Activated T-helper 1 cell treated with anti-CD3 and anti-CD28 coated beads, Interleukin-12 subunit alpha, Interleukin-12 subunit beta, Interleukin-2, Interleukin-4 antibody, amounts not matched to agents 30 ng/mL and 10 ng/mL and 1 ng/mL, durations not matched to agents 14 hours and 24 hours and 36 hours (primary cell): ENCODE results near the gene RPS6KA2. TPM values are rescaled to one million over a fixed set of nuclear protein-coding genes. Genes with fewer than 3 reads are reported as not detected.
"Not testable (repeated sequence)": the region's sequence is repeated elsewhere in the genome, so short reads cannot be mapped to it uniquely, and the experiment has no call there.

Experiments
- DNase-seq: peaks from one replicate; pipeline ENCODE4 v3.0.0; 2021; ENCODE audit warnings: low spot score
- H3K27ac Mint-ChIP-seq: one replicate; pipeline ENCODE4 v1.8.0; 2021; ENCODE audit warnings: mild to moderate bottlenecking, mixed read lengths
- H3K27me3 Mint-ChIP-seq: one replicate; pipeline ENCODE4 v1.8.0; 2022; ENCODE audit warnings: mild to moderate bottlenecking, moderate library complexity, mixed read lengths; ENCODE audit not compliant: insufficient read depth
- H3K36me3 Mint-ChIP-seq: one replicate; pipeline ENCODE4 v1.8.0; 2021; ENCODE audit warnings: low read depth, mixed read lengths
- H3K4me1 Mint-ChIP-seq: one replicate; pipeline ENCODE4 v1.8.0; 2021; ENCODE audit warnings: low read depth, mixed read lengths
- H3K4me3 Mint-ChIP-seq: one replicate; pipeline ENCODE4 v1.8.0; 2021; ENCODE audit warnings: mild to moderate bottlenecking, moderate library complexity, mixed read lengths
- H3K9me3 Mint-ChIP-seq: one replicate; pipeline ENCODE4 v1.8.0; 2021; ENCODE audit warnings: mixed read lengths
- intact Hi-C: fragments of 100-400 bp; cut with micrococcal nuclease; formaldehyde crosslinking; loops from one replicate; pipeline ENCODE4 v1.15.1; 2024
- total RNA-seq: library from RNA; stranded (reverse); gene quantifications from 2 replicates; pipeline ENCODE4 v1.2.3, GENCODE V29; 2022

The RPS6KA2 gene
- total RNA-seq, 1 donor from 2014 or later: 2.0 TPM

DNA sequence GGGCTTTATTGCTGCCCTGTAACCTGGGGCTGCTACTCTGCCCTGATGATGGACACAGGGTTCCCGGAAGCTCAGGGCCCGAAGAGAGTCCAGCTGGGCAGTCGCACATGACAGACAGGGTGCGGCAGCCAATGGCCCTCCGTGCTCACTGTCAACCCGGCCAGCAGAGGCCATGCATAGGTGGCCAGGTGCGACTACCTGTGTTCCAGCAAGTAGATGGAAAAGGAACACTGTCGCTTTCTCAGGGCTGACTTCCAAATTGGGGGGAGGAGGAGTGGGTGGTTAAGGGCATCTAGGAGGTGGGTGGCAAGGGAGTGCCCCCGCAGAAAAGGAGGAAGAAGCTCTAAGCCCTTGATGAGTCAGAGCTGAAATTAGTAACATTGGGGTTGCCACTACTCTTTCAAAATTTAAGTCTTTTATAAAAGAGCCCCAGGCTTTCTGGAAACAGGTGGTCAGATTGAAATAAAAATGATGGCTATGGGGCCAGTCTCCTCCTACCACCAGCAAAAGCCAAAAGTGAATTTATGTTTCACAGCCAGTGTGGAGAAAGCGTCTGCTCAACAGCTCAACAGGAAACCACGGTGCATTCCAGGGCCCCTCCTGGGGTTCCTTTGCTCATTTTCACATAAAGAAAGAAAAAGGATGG is 38.2 kb downstream of the RPS6KA2 start:
- Mint-ChIP-seq H3K36me3 (no peaks in the 10 kb centered on the region), H3K4me3 (peak overlapping the region; percentile 12), H3K4me1 (peaks cover 15% of the 10 kb centered on the region), H3K27ac (peak overlapping the region; percentile 23), H3K9me3 (no peaks in the 10 kb centered on the region), H3K27me3 (no peaks in the 10 kb centered on the region)
- DNase-seq: no peak
- intact Hi-C loops: loop anchor here (2.0 kb wide), 1 partner anchor 38 kb away; the partner anchor contains the start of gene RPS6KA2

DNA sequence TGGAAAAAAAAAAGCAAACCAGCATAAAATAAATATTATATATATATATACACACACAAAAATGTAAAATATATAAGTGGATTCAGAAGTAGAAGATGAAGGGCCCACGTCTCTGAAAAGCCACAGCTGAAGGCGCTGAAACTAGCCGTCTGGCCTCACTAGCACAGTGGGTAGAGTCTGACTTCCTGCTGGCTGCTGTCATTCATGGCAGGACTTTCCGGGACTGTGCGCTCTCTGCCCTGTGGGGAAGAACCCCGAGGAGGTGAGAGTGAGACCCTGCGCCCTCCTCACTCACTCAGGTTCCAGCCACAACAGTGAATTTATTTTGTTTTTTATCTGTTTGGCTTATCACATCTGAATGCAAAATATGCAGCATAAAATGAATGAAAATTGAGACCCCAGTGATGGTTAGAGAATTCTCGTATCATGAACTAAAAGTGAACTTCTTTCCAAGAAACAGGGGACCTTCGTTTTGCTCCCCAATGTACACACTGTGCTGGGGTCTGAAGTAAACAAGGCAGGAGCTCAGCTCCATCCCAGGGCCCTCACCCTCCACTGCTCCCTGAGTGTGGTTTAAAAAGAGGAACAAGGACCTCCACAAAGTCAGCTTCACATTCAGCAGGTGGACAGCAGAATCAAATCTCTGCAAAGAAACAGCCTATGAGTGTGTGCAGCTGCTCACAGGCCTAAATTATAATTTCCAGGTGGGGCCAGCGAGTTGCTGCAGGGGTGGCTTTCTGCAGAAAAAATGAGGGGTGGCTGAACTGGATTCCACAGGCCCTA is 39.2 kb downstream of the RPS6KA2 start:
- Mint-ChIP-seq H3K36me3 (no peaks in the 10 kb centered on the region), H3K27me3 (no peaks in the 10 kb centered on the region), H3K9me3 (no peaks in the 10 kb centered on the region), H3K4me1 (peaks cover 15% of the 10 kb centered on the region), H3K4me3 (no peak overlapping the region), H3K27ac (no peak overlapping the region)
- intact Hi-C loops: loop anchor here (2.0 kb wide), 1 partner anchor 39 kb away; the partner anchor contains the start of gene RPS6KA2
- no peak for DNase-seq

DNA sequence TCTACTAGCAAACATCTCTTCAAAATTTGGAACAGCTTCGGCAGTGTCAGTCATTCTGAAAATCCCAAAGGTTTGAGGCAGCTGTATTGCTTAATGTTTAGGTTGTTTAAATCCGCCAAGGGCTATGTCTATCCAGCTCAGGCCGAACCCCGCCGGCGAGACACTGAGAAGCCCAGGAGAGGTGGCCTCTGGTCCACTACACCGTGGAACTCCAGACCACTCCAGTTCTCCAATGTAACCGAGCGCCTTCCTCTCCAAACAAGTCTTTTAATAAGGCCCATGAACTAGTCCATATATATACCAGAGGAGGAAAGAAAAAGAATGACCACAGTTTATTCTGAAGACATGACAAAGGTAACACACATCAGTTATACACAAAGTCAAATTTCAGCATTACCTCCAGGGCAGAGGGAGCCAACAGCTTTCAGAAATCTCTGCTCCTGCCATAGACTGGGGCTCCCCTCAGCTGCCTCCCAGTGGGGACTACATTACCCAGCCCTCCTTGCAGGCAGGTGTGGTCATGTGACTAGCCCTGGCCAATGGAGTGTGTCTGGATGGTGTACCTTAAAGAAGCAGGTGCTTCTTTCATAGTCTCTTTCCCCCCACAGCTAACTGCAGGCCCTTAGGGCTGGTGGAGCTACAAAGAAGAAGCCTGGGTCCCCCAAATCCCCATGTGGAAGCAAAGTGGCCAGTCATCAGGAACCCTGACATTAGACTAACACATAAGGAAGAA is 40.5 kb downstream of the RPS6KA2 start, which contains the start of gene RAMACL:
TSS of gene RAMACL (minus strand) at position 255 of the 733 bp plus-strand sequence. CDS start at position 54, 201 bp downstream.
- H3K36me3 Mint-ChIP-seq: no peaks in the 10 kb centered on the region
- H3K27me3 Mint-ChIP-seq: no peaks in the 10 kb centered on the region
- no peaks in the 10 kb centered on the region for H3K9me3 Mint-ChIP-seq
- intact Hi-C loops: no loop called here
- H3K4me1 Mint-ChIP-seq: peaks cover 15% of the 10 kb centered on the region
- peak; percentile 22 for DNase-seq
- no peak within 1 kb of the TSS for H3K4me3 Mint-ChIP-seq
- H3K27ac Mint-ChIP-seq: no peak within 1 kb of the TSS

GRCh38 chr6:166584853-166585429 is 42.1 kb downstream of the RPS6KA2 start:
- H3K4me3 Mint-ChIP-seq: no peak overlapping the region
- intact Hi-C loops: no loop called here
- H3K4me1 Mint-ChIP-seq: peaks cover 15% of the 10 kb centered on the region
- no peaks in the 10 kb centered on the region for H3K9me3 Mint-ChIP-seq
- H3K27ac Mint-ChIP-seq: no peak overlapping the region
- no peaks in the 10 kb centered on the region for H3K36me3 Mint-ChIP-seq
- DNase-seq: no peak
- no peaks in the 10 kb centered on the region for H3K27me3 Mint-ChIP-seq

DNA sequence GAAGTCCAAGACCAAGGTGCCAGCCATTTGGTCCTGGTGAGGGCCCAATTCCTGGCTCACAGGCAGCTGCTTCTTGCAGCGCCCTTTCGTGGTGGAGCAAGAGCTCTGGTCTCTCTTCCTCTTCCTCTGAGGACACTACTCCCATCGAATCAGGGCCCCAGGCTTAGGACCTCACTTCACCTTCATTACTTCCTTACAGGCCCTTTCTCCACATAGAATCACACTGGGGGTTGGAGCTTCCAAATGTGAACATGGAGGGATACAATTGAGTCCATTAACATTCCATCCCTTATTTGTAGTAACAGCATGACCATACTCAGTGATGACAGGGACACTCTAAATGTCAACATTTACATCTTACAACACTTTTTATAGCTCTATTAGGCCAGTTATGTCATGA is 42.9 kb downstream of the RPS6KA2 start:
- H3K27me3 Mint-ChIP-seq: no peaks in the 10 kb centered on the region
- no peaks in the 10 kb centered on the region for H3K36me3 Mint-ChIP-seq
- intact Hi-C loops: no loop called here
- peaks cover 7% of the 10 kb centered on the region for H3K4me1 Mint-ChIP-seq
- H3K4me3 Mint-ChIP-seq: no peak overlapping the region
- no peaks in the 10 kb centered on the region for H3K9me3 Mint-ChIP-seq
- no peak overlapping the region for H3K27ac Mint-ChIP-seq
- no peak for DNase-seq

DNA sequence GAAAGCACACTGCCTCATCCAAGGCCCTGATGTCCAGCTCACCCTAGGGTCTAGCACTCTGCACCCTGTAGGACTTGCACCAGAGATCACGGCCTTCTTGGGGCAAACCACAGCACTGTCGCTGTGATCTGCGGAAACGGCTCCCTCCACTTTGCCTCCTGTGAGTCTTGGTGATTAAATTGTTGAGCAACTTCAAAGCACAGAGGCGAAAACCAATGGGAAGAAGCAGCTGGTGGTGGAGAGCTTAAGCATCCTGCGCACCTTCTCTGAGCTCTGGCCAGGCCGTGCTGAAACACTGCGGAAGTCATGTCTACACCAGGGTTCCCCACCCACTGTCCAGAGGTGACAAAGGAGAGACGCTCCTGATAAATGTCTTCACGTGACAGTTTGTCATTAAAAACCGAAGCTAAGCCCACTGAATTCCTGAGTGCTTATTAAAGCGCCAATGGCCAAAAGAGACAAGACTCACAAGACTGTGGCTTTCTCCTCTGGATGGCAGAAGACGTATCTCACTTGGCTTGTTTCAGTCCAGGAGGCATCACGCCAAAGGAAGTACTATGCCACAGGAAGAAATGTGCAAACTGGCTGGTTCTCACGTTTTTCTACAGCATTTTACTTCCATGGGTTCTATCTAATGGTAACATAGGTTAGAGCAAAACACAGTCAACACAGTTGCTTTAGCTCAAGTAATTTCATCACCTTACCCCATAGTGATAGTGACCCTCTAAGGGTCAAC is 43.7 kb downstream of the RPS6KA2 start:
- H3K4me3 Mint-ChIP-seq: no peak overlapping the region
- no peak overlapping the region for H3K27ac Mint-ChIP-seq
- no peaks in the 10 kb centered on the region for H3K9me3 Mint-ChIP-seq
- H3K4me1 Mint-ChIP-seq: no peaks in the 10 kb centered on the region
- no peaks in the 10 kb centered on the region for H3K27me3 Mint-ChIP-seq
- DNase-seq: no peak
- intact Hi-C loops: no loop called here
- no peaks in the 10 kb centered on the region for H3K36me3 Mint-ChIP-seq

DNA sequence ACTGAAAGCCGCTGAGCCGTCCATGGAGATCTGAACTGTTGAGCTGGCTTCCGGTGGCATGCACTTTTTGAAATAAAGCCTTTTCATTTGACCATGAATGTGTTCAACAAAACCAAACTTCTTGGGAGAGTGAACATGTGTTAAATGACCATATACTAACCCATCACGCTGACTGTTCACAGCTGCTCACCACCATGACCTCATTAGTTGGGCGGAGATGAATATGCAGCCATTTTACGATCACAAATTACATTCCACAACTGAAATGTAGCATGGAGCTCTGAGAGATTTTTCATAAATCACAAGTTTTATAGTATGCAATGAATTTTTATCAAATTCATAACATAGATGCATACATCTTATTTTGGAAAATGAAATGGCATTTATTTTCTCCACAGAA is 44.8 kb downstream of the RPS6KA2 start:
- intact Hi-C loops: no loop called here
- H3K4me1 Mint-ChIP-seq: no peaks in the 10 kb centered on the region
- H3K9me3 Mint-ChIP-seq: no peaks in the 10 kb centered on the region
- H3K36me3 Mint-ChIP-seq: no peaks in the 10 kb centered on the region
- no peak overlapping the region for H3K4me3 Mint-ChIP-seq
- DNase-seq: no peak
- no peak overlapping the region for H3K27ac Mint-ChIP-seq
- H3K27me3 Mint-ChIP-seq: no peaks in the 10 kb centered on the region

DNA sequence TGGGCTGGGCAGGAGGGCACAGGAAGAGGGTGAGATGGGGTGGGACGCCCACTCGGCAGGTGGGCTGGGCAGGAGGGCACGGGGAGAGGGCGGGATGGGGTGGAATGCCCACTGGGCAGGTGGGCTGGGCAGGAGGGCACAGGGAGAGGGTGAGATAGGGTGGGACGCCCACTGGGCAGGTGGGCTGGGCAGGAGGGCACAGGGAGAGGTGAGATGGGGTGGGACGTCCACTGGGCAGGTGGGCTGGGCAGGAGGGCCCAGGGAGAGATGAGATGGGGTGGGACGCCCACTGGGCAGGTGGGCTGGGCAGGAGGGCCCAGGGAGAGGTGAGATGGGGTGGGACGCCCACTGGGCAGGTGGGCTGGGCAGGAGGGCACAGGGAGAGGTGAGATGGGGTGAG is 45.2 kb downstream of the RPS6KA2 start:
- DNase-seq, H3K27me3 Mint-ChIP-seq, intact Hi-C loops, H3K4me3 Mint-ChIP-seq, H3K4me1 Mint-ChIP-seq, H3K27ac Mint-ChIP-seq, H3K9me3 Mint-ChIP-seq, H3K36me3 Mint-ChIP-seq: not testable (repeated sequence)

DNA sequence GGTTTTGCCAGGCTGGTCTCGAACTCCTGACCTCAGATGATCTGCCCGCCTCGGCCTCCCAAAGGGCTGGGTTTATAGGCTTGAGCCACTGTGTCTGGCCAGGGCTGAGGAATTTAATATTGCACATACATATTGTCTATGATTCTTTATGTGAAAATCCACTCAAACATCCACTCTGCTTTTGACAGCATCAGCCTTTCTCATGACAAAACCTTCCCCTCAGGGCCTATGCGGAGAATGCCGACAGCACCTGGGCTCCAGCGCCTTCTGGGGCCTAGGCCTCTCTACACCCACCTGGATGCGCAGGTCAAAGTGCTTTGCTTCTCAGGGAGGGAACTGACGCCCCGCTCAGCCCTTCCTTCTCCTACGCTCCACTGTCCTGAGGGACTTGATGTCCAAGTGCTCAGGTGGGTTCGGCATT is 46.0 kb downstream of the RPS6KA2 start:
- Mint-ChIP-seq H3K27me3 (no peaks in the 10 kb centered on the region), H3K4me3 (no peak overlapping the region), H3K9me3 (peaks cover 4% of the 10 kb centered on the region), H3K36me3 (peaks cover 3% of the 10 kb centered on the region), H3K4me1 (no peaks in the 10 kb centered on the region), H3K27ac (no peak overlapping the region)
- intact Hi-C loops: no loop called here
- DNase-seq: no peak

- Mint-ChIP-seq H3K27ac (no peak overlapping the region), H3K36me3 (peaks cover 5% of the 10 kb centered on the region), H3K4me3 (no peak overlapping the region), H3K9me3 (peaks cover 6% of the 10 kb centered on the region), H3K4me1 (no peaks in the 10 kb centered on the region), H3K27me3 (no peaks in the 10 kb centered on the region)
- intact Hi-C loops: no loop called here
- DNase-seq: no peak
These were observed 46.7 kb downstream of the RPS6KA2 start for GRCh38 chr6:166580076-166581050.

GRCh38 chr6:166579237-166579850 is 47.7 kb downstream of the RPS6KA2 start:
- Mint-ChIP-seq H3K27me3 (no peaks in the 10 kb centered on the region), H3K9me3 (peaks cover 6% of the 10 kb centered on the region), H3K27ac (no peak overlapping the region), H3K4me1 (no peaks in the 10 kb centered on the region), H3K36me3 (peaks cover 5% of the 10 kb centered on the region), H3K4me3 (no peak overlapping the region)
- intact Hi-C loops: no loop called here
- DNase-seq: no peak
